H9 (cell line): ENCODE measurements around the gene TENM4. TPM values are rescaled to one million over a fixed set of nuclear protein-coding genes. Genes with fewer than 3 reads are reported as not detected.

ENCODE experiments used
- DNase-seq: peaks from one replicate; pipeline ENCODE4 v3.0.0-alpha.2; 2017
- H2AFZ ChIP-seq: one replicate; pipeline ENCODE4 v1.6.1; 2013; ENCODE audit warnings: mild to moderate bottlenecking, low read length, control low read depth, moderate library complexity
- H2AK5ac ChIP-seq: 2 replicates; pipeline ENCODE4 v1.6.1; 2013; ENCODE audit warnings: low read length, control low read depth, mixed read lengths; ENCODE audit not compliant: insufficient read length
- H2BK120ac ChIP-seq: one replicate; pipeline ENCODE4 v1.6.1; 2013; ENCODE audit warnings: low read depth, mild to moderate bottlenecking, low read length, control low read depth, inconsistent platforms; ENCODE audit not compliant: poor library complexity, severe bottlenecking
- H2BK12ac ChIP-seq: 2 replicates; pipeline ENCODE4 v1.6.1; 2013; ENCODE audit warnings: low read length, control low read depth, mixed read lengths, low read depth; ENCODE audit not compliant: insufficient read length
- H2BK15ac ChIP-seq: 2 replicates; pipeline ENCODE4 v1.6.1; 2013; ENCODE audit warnings: low read depth, low read length, control low read depth
- H2BK20ac ChIP-seq: one replicate; pipeline ENCODE4 v1.6.1; 2013; ENCODE audit warnings: low read depth, mild to moderate bottlenecking, low read length, control low read depth, inconsistent platforms; ENCODE audit not compliant: poor library complexity, severe bottlenecking
- H2BK5ac ChIP-seq: 2 replicates; pipeline ENCODE4 v1.6.1; 2013; ENCODE audit warnings: low read length, control low read depth, mixed read lengths; ENCODE audit not compliant: insufficient read length
- H3K14ac ChIP-seq: 2 replicates; pipeline ENCODE4 v1.6.1; 2013; ENCODE audit warnings: low read length, control low read depth; ENCODE audit not compliant: insufficient read depth
- H3K18ac ChIP-seq: 2 replicates; pipeline ENCODE4 v1.6.1; 2013; ENCODE audit warnings: low read depth, mild to moderate bottlenecking, mixed read lengths, low read length, control low read depth; ENCODE audit not compliant: insufficient read length
- H3K23ac ChIP-seq: 2 replicates; pipeline ENCODE4 v1.6.1; 2013; ENCODE audit warnings: low read length, control low read depth, mixed read lengths, low read depth; ENCODE audit not compliant: insufficient read length
- H3K23me2 ChIP-seq: 2 replicates; pipeline ENCODE4 v1.6.1; 2013; ENCODE audit warnings: low read depth, mild to moderate bottlenecking, mixed read lengths, low read length, control low read depth; ENCODE audit not compliant: insufficient read length, poor library complexity, severe bottlenecking
- H3K27ac ChIP-seq: 2 replicates; pipeline ENCODE4 v1.5.1; 2013; ENCODE audit warnings: low read length, control low read depth, mixed read lengths, low read depth; ENCODE audit not compliant: insufficient read length
- H3K27me3 ChIP-seq: 2 replicates; pipeline ENCODE4 v1.6.1; 2013; ENCODE audit warnings: low read length, control low read depth, inconsistent platforms; ENCODE audit not compliant: insufficient read depth
- H3K4ac ChIP-seq: 2 replicates; pipeline ENCODE4 v1.6.1; 2013; ENCODE audit warnings: low read depth, mild to moderate bottlenecking, control low read depth, inconsistent platforms, low read length, moderate library complexity
- H3K4me1 ChIP-seq: 2 replicates; pipeline ENCODE4 v1.6.1; 2013; ENCODE audit warnings: low read length, control low read depth, inconsistent platforms; ENCODE audit not compliant: insufficient read depth
- H3K4me2 ChIP-seq: 2 replicates; pipeline ENCODE4 v1.6.1; 2013; ENCODE audit warnings: low read length, control low read depth, mixed read lengths; ENCODE audit not compliant: insufficient read length, insufficient read depth
- H3K56ac ChIP-seq: 2 replicates; pipeline ENCODE4 v1.6.1; 2013; ENCODE audit warnings: low read depth, mild to moderate bottlenecking, mixed read lengths, low read length, control low read depth; ENCODE audit not compliant: insufficient read length
- H3K79me1 ChIP-seq: 2 replicates; pipeline ENCODE4 v1.6.1; 2013; ENCODE audit warnings: low read depth, mild to moderate bottlenecking, moderate library complexity, low read length, control low read depth, inconsistent platforms; ENCODE audit not compliant: insufficient read depth, poor library complexity, severe bottlenecking
- H3K79me2 ChIP-seq: 2 replicates; pipeline ENCODE4 v1.6.1; 2013; ENCODE audit warnings: low read length, control low read depth, inconsistent platforms; ENCODE audit not compliant: insufficient read depth
- H3K9ac ChIP-seq: 2 replicates; pipeline ENCODE4 v1.6.1; 2013; ENCODE audit warnings: low read length, control low read depth, mixed read lengths; ENCODE audit not compliant: insufficient read length; ENCODE audit errors: extremely low read depth
- H3K9me3 ChIP-seq: one replicate; pipeline ENCODE4 v1.6.1; 2013; ENCODE audit warnings: low read depth, low read length, inconsistent platforms; ENCODE audit not compliant: control insufficient read depth
- H3T11ph ChIP-seq: one replicate; pipeline ENCODE4 v1.6.1; 2013; ENCODE audit warnings: mild to moderate bottlenecking, low read length, control low read depth, inconsistent platforms
- H4K20me1 ChIP-seq: one replicate; pipeline ENCODE4 v1.6.1; 2013; ENCODE audit not compliant: control insufficient read depth, insufficient read length, insufficient read depth
- H4K5ac ChIP-seq: 2 replicates; pipeline ENCODE4 v1.6.1; 2013; ENCODE audit warnings: low read depth, mild to moderate bottlenecking, mixed read lengths, low read length, control low read depth; ENCODE audit not compliant: insufficient read length
- H4K8ac ChIP-seq: replicated peaks from 2 replicates; pipeline ENCODE4 v1.6.1; 2013; ENCODE audit warnings: low read length, control low read depth, mixed read lengths, low read depth; ENCODE audit not compliant: insufficient read length
- H4K91ac ChIP-seq: 2 replicates; pipeline ENCODE4 v1.6.1; 2013; ENCODE audit warnings: low read depth, mild to moderate bottlenecking, moderate library complexity, mixed read lengths, low read length, control low read depth; ENCODE audit not compliant: insufficient read length
- H3K27ac Mint-ChIP-seq, 3 experiments: 2 replicates in 2 of 3; 3 replicates in 1 of 3; pipeline ENCODE4 v1.8.0; 2020 to 2021; ENCODE audit warnings: mixed read lengths in 3 of 3, mild to moderate bottlenecking in 1 of 3, moderate library complexity in 1 of 3
- H3K27me3 Mint-ChIP-seq: 2 replicates; pipeline ENCODE4 v1.8.0; 2021; ENCODE audit warnings: low read depth, mild to moderate bottlenecking, moderate library complexity, mixed read lengths
- H3K36me3 Mint-ChIP-seq, 3 experiments: 2 replicates in 2 of 3; 3 replicates in 1 of 3; pipeline ENCODE4 v1.8.0; 2020 to 2021; ENCODE audit warnings: low read depth in 3 of 3, mixed read lengths in 3 of 3; ENCODE audit not compliant: insufficient read depth in 1 of 3
- H3K4me1 Mint-ChIP-seq, 2 experiments: 2 replicates each; pipeline ENCODE4 v1.8.0; 2020; ENCODE audit warnings: mixed read lengths in 2 of 2
- H3K4me3 Mint-ChIP-seq, 2 experiments: 2 replicates in 1 of 2; 3 replicates in 1 of 2; pipeline ENCODE4 v1.8.0; 2020 to 2021; ENCODE audit warnings: mild to moderate bottlenecking in 2 of 2, mixed read lengths in 2 of 2, moderate library complexity in 1 of 2
- H3K9me3 Mint-ChIP-seq, 2 experiments: 2 replicates in 1 of 2; 3 replicates in 1 of 2; pipeline ENCODE4 v1.8.0; 2020; ENCODE audit warnings: mild to moderate bottlenecking in 2 of 2, mixed read lengths in 2 of 2, moderate library complexity in 1 of 2
- CTCF ChIP-seq: fragments of 200-600 bp; sonication (generic); conservative IDR thresholded peaks from 3 replicates; pipeline ENCODE4 v1.8.0; 2021; ENCODE audit warnings: antibody characterized with exemption, mild to moderate bottlenecking
- WGBS: extraction: QIAGEN DNeasy Blood & Tissue Kit; methylation state at CpG from one replicate; pipeline ENCODE4 v1.1.7; 2013; ENCODE audit warnings: missing lambda C conversion rate, low lambda C conversion rate, mixed read lengths; ENCODE audit not compliant: insufficient read length; ENCODE audit errors: extremely low coverage; 5-methylcytosine and 5-hydroxymethylcytosine counted together
- total RNA-seq: library from RNA; stranded (reverse); gene quantifications from 2 replicates; pipeline ENCODE4 v1.2.1, GENCODE V29; 2021

Gene TENM4
- total RNA-seq, 1 experiment from 2014 or later, result 4.6 TPM

- Histone ChIP-seq H4K8ac (no peak overlapping the region), H3K27ac (no peak overlapping the region), H4K5ac (no peak overlapping the region), H2BK120ac (no peak overlapping the region), H3T11ph (no peak overlapping the region), H2BK5ac (no peak overlapping the region), H2AK5ac (no peak overlapping the region), H2BK15ac (no peak overlapping the region), H3K4me2 (no peak overlapping the region), H3K27me3 (no peaks in the 10 kb centered on the region), H2BK12ac (no peak overlapping the region), H4K20me1 (no peaks in the 10 kb centered on the region), H3K23ac (no peak overlapping the region), H3K18ac (no peak overlapping the region), H3K56ac (no peak overlapping the region), H3K14ac (no peak overlapping the region), H3K23me2 (no peaks in the 10 kb centered on the region), H2BK20ac (no peak overlapping the region), H3K4me1 (no peaks in the 10 kb centered on the region), H4K91ac (no peak overlapping the region), H3K9ac (no peak overlapping the region), H3K79me2 (no peaks in the 10 kb centered on the region), H3K4ac (no peak overlapping the region), H2AFZ (no peak overlapping the region), H3K9me3 (no peaks in the 10 kb centered on the region), H3K79me1 (no peaks in the 10 kb centered on the region)
- Mint-ChIP-seq H3K4me3 (no peak overlapping the region), H3K4me1 (no peaks in the 10 kb centered on the region), H3K9me3 (no peaks in the 10 kb centered on the region), H3K27ac (no peak overlapping the region), H3K27me3 (no peaks in the 10 kb centered on the region; the same call in 1 of the 2 replicates), H3K36me3 (no peaks in the 10 kb centered on the region; a peak in 1 of 7 replicates)
- DNase-seq, result no peak
- no peak for TF ChIP-seq CTCF
- WGBS, result no CpG with 5 or more reads among the region's 4 CpGs
Observed at GRCh38 chr11:78764946-78765345, 675.9 kb downstream of the TENM4 start.
